Iris pigment epithelial cell (primary cell): ENCODE measurements around the gene CDC14C.
"Not testable (repeated sequence)": the region's sequence is repeated elsewhere in the genome, so short reads cannot be mapped to it uniquely, and the experiment has no call there.

Source experiments
- DNase-seq: peaks from one replicate; pipeline ENCODE4 v3.0.0-alpha.2; 2011; ENCODE audit warnings: low read depth

Gene CDC14C

DNA sequence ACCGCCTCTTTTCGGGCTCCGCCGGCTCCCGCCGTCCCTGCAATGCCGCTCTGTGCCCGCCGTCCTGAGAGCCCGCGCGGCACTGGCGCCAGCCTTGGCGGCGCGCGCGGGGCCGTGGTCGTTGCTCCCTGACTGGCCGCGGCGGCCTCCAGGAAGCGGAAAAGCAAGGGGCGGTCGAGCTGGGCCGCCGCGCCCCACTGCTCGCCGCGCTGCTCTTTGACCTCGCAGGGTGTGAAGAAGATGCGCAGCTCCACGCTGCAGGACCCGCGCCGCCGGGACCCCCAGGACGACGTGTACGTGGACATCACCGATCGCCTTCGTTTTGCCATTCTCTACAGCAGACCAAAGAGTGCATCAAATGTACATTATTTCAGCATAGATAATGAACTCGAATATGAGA, at the start of gene CDC14C:
Gene CDC14C, plus strand, starts transcription at position 115 of the 400 bp plus-strand sequence. Its CDS starts 126 bp downstream, at position 241.
- no peak for DNase-seq

DNA sequence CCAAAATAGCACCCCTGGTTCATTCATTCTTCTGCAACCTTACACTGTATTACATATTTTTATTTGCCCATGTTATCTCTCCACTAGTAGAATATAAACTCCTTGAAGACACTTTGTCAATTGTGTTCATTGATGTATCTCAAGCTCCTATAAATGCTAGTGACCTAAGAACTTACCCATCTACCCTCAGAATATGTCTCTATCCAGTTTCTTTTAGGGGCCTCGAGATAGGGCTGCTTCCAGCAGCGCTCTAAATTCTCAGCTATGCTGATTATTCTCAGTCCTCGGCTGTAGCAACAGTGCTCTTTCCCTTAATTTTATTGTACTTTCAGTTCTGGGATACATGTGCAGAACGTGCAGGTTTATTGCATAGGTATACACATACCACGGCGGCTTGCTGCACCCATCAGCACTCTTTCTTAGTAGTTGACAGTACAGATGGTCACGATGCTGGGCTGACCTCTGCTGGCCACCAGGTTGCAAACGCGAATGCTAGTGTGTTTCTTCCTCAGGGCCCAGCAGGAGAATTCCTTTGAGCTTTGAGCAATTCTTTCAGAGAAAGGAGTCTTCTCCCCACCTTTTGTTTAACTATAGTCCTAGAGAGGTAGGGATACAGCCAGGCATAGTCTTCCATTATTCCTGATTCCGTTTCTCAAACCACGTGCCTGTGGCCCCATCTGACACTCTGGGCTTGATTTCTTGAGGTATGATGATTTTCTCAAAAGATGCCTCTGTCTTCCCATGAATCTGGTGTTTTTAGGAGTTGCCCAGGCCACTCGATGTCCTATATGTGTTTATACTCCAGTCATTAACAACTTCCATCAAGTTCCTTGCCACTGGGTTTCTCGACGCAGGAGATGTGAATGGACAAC, 49.1 kb upstream of the CDC14C start:
- DNase-seq: peak; percentile 10

DNA sequence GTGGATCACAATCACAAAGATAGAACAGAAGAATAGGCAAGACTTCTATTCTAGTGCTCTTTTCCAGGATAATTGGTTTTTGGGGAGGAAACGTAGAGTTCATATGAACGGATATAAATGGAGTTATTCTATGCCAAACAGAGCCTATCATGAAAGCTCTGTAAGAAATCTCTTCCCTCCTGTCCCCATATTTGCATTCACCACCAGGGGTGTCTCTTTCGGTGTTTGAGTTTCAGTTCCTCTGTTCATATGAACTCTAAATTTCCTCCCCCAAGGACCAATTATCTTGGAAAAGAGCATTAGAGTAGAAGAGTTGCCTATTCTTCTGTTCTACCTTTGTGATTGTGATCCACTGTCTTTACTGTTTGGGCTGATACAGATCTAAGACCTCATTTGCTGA, 48.3 kb upstream of the CDC14C start:
- no peak for DNase-seq

DNA sequence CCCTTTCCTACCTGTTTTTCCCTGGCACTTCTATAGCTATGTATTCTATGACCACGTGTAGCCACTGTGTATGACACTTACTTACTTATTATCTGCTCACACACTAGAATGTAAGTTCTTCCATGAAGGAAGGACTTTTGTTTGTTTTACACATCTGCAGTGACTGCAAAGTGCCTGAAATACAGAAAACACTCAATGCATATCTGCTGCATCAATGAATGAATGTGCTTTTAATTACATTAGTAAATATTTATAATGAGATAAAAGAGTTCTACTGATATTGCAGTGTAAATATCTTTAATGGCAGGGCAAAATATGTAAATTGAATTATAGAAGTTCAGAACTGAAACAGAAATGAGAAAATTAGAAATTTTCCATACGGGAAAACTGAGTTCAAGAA, 43.5 kb upstream of the CDC14C start:
- DNase-seq: no peak

DNA sequence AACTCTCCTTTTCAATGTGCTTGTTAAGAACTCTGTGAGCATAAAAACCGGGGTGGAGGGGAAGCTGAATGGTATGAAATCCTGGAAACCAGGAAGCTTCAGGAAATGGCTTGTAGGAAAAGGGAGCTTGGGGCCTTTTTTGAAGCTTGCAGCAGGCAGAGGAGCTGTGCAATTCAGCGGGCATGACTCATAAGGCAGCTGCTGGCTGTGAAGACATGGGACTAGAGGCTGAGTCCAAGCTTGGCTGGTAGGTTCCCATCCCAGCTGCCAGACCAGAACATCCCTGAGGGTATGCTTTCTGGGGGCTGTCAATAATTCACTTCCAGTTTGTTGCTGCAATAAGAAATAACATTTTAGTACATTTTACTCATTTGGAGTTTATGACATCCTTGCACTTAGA, 36.8 kb upstream of the CDC14C start:
- peak; percentile 8 for DNase-seq

DNA sequence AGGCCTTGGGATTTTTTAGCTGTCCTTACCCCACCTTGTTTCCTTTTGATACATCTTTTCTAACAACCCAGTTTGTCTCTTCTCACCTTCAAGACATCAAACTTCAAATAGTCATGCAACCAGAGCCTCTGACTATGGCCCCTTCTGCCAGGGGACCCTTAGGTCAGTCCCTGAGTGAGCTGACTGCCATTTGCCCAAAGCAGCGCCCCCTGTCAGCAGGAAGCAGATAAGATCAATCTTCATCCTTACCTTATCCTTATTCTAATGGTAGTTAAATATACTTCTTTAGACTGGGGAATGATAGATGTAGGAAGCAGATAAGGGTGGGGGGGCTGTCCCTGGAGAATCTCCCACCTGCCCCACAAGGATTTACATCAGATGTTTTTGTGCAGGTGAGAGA, 29.8 kb upstream of the CDC14C start:
- DNase-seq: no peak

DNA sequence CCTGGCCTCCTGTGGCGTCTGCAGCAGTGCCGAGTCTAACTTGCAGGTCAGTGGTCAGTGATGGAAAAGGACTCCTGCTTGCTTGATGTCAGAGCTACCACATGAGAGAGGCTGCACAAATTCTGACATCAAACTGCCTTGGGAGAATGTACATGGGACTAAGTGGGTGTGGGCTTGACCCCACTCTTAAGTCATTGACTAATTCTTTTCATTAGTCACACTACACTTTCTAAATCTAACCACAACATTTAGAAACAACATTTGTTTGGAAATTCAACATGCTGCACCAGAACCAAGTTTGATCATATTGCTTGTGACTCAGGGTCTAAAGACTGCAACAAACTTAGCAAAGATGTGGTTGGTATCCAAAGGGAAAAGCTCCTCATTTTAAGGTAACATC, 24.4 kb upstream of the CDC14C start:
- peak; percentile 29 for DNase-seq

DNA sequence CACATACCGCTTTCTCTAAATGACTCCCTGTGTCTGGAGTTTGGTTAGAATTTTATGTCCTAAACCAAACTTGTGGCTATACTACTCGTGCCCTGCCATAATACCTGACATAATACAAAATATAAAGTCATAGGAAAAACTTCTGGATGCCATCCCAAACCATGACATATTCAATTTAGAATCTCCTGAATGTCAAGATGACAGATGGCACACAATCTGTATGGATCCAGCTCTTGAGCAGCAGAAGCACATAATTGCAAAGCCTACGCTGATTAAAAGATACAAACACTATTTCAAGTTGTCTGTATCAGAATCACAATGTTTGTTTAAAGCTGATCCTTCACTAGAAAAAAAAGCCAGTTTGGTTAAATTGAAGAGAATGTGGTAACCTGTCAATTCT, 22.4 kb upstream of the CDC14C start:
- no peak for DNase-seq

DNA sequence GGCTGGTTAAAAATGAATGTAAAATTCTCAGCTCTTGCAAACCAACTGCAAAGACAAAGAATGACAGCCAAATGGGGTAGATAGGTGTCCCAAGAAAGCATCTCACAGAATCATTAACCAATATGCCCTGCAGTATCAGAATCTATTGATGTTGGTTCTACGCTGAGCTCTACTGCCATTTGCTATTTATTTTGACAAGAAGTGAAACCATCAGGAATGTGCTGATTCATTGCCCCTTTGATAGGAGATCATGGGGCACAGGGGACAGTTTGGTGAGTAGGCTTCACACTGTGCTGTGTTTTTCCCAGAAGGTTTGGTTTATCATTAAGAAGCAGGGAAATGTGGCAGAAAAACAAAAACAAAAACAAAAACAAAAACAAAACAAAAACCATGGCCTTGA, 19.4 kb upstream of the CDC14C start:
- DNase-seq: peak; percentile 4

DNA sequence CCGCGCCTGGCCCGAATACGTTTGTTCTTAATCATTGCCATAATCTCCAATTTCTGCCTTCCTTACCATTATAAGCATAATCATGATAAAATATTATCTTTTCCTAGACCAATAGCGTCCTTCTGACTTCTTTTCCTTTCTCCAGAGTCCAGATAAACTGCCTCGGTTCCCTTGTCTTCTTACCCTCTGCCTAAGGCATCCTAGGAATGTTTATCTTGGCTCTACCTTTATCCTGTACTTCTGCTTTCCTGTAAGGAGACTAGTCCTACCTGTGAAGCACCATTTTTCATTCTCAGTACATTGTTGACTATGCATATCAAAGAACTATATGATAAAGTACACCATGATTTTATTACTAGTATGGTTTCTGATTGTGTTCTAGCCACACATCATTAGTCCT, 18.7 kb upstream of the CDC14C start:
- not testable (repeated sequence) for DNase-seq

DNA sequence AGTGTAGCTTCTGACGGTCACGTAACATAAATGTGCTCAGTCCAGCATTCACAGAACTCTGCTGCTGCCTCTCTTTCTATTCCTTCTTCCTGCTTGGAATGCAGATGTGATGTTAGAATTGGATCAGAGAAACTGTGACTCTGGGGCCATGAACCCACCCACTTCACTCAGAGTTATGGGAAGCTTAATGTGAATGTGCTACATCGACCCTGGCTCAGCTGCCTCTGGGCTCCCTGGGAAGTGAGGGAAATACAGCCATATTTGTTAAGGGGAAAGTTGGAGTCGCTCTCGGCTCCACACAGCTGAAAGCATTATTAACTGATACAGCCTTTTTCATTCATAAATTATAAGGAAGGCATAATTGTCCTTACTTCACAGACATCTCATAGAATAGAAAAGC, 14.5 kb upstream of the CDC14C start:
- DNase-seq: not testable (repeated sequence)

DNA sequence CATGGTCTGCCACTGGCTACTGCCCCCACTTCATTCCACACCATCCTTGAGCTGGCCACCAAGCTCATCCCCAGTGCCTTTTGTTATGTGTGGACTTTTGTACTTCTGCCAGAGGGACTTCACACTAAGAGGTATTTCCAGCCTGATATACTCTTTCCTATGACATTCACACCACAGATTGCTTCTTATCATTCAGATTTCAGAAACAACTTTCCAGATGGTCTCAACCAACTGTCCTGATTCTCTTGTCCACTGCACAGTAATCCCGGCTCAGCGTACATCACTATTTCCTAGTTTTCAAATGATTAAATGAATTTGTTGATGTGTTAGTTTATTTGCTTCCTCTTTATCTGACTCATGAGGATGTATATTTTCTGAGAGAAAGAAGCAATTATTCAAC, 7.1 kb downstream of the CDC14C start:
- DNase-seq: no peak

DNA sequence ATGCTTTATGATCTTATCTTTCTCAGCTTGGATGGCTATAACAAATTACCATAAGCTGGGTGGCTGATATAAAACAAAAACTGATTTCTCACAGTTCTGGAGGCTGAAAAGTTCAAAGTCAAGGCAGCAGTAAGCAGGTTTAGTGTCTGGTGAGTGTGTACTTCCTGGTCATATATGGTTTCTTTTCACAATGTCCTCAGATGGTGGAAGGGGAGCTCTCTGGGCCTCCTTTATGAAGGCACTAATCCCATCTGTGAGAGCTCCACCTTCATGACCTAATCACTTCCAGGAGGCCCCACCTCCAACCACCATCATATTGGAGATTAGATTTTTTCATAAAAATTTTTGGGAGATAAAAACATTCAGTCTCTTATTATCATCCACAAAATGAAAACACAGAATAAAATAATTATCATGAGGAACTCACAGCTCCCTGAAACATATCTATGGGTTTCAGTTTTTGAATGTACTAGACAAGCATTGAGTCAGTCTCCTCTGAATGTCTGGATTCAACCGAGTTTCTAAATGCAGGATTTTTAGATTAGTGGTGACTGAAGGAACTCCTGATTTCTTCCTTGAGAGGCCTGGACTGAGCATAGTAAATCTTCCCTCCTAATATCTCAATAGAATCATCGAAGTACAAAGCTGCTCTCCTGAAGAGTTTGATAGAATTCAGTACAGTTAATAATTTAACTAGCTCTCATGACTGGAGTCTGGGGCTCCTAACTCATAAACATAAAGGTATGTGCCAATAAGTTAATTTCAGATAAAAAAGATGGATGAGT, 8.0 kb downstream of the CDC14C start:
- no peak for DNase-seq

DNA sequence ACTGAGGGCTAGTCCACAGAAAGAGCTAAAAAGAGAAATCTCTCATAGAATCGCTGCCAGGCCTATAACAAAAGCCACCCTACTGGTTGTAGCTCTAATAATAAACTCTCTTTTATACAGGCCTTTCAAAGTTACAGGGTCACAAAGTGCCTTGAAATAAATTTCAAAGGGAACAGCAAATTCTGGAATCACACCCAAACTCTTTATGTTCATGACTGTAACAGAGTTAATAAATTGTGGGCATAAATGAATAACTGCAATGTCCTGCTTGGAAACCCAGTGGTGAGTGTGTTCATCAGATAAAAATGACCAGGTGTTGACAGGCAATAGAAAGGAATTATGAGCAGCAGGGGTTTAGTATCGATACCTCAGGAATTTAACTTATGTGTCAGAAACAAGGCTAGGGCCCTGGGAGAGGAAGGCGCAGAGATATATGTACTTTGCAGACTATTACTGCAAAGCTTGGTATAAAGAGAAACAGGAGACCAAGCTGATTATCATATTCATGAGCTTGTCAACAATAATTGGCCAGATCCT, 9.3 kb downstream of the CDC14C start:
- DNase-seq: no peak

DNA sequence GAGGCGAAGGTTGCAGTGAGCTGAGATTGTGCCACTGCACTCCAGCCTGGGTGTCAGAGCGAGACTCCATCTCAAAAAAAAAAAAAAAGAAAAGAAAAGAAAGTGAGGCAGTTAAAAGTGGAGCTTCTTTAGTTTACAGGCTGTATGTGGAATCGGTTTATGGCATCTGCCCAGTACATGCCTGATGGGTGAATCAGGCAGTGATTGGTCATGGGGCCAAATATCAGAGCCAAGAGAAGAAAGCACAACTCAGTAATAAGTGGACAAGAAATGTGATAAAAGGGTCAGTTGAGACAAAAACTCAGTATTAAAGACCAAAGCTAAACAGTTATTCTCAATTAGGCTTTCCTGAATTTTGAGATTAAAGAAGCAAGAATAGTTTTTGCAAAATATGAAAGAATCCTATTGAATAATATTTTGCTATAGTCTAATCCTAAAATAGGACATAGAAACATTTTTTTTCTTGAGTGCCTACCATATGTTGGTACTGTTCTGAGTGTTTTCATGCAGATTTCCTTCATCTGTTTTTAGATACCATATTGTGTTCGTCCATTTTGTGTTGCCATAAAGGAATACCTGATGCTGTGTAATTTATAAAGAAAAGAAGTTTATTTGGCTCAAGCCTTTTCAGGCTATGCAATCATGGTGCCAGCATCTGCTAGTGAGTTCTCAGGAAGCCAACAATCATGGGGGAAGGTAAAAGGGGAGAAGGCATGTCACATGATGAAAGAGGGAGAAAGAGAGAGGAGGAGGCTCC, 14.4 kb downstream of the CDC14C start:
- DNase-seq: peak; percentile 77

DNA sequence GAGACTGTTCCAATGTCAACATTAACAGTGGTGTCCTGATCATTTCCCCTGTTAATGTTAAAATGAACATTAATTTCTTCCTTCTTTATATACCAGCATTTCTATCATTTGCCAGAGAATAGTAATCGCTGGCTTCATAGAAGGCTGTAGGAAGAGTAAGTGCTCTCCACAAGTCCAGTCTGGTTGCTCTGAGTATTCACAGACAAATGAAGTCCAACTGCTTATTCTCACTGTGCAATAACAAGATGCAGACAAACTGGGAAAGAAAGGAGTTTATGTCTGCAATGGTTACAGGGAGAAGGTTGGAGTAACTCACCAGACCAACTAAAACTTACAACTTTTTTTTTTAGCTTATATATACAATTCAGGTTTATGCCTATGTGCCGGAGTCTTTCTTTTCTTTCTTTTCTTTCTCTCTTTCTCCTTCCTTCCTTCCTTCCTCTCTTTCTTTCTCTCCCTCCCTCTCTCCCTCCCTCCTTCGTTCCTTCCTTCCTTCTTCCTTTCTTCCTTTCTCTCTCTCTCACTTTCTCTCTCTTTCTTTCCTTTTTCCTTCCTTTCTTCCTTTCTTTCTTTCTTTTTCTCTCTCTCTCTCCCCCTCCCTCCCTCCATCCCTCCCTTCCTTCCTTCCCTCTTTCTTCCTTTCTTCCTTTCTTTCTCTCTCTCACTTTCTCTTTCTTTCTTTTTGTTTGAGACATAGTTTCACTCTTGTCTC, 19.1 kb downstream of the CDC14C start:
- no peak for DNase-seq

DNA sequence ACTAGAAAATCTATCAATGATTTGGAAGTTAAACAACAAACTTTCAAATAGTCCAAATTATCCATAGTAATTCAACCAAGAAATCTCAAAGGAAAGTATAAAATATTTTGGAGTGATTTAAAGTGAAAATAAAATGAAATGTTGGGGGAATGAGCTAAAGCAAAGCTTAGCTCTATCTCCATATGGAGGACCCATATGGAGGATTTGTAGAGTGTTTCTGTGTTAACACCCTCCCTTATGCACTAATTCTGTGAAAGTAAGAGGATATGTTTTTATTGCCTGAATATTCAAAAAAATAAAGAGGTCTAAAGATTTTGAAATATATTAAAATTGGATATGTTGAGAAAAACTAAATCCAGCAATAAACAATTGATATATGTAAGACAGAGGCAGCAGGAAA, 31.6 kb downstream of the CDC14C start:
- DNase-seq: no peak

DNA sequence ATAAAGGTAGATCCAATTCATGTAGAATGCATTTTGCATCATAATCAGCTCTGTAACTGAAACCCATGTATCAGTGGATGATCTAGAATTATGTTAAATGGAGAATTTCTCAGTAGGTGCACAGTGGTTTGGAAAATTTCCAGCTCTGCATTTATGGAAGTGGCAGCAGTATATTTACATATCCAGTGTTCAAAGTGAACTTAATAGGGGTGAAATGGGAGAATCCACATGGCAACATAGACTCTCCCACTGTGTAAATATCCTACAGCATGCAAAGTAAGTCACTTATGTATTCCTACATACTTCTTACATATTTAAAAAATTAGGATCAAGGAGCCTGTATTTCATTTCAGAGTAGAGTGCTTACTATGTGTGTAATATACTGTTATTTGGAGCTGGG, 35.3 kb downstream of the CDC14C start:
- DNase-seq: no peak

DNA sequence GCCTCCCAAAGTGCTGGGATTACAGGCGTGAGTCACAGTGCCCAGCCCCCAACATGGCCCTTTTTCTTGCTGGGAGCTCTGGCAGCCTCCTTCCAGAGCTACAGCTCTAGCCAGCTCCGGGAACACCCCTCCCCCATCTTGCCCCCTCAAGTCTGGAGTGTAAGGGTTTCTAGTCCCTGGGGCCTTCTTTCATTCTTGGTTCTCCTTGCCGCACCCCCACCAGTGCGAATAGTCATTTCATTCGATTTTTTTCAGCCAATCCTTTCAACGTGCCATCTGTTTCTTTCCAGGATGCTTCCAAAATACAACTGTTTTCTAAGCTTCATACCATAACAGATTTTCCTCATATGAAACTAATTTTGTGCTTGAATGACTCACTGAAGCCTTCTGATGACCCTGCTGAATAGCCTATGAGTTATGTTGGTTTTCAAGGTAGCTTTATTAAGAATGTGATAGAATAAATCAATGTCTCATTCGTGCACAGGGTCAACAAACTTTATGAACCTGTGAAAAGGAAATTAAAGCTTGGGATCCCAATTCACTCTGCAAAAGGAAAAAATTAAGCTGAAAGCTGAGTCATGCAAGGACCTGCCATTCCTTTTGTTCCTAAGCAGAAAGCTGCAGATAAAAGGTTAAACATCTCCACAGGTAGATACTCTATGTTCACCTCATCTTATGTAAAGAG, 38.6 kb downstream of the CDC14C start:
- DNase-seq: peak; percentile 32

DNA sequence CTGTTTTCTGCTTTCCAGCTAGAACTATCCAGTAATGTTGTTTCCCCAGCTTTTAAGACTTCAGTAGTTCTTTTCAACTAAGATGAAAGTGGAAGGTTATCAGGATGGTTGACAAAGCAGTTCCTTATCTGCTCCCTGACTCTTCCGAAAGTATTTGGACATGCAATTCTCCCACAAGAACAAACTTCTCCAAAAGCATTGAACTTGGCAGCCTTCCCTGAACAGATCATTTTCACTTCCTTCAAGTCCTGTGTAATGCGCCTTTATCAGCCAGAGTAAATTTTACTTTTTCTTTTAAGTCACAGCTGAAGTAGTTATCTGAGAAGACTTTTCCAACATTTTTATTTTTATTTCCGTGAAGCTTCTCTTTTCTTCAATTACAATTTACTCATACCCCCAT, 39.7 kb downstream of the CDC14C start:
- DNase-seq: peak; percentile 67

DNA sequence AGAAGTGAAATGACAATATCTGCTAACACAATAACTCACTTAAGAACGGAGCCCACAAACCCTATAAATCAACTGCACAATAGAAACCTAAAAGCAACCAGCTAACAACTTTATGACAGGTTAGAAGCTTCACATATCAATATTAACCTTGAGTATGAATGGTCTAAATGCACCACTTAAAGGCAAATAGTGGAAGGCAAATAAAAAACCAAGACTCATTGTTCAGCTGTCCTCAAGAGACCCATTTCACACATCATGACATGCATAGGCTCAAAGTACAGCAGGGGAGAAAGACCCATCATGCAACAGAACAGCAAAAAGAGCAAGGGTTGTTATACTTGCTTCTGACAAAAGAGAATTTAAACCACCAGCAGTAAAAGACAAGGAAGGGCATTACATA, 46.8 kb downstream of the CDC14C start:
- no peak for DNase-seq
